GM20431 (cell line): Measurements from ENCODE around the gene LRRC74A.

ENCODE experiments used
- in situ Hi-C: fragments of 300-500 bp; cut with MseI, MboI; formaldehyde crosslinking; loops from one replicate; pipeline ENCODE4 v1.15.0; 2020; ENCODE audit warnings: low sequenced_read_pairs; ENCODE audit not compliant: unreplicated experiment

The LRRC74A gene

DNA sequence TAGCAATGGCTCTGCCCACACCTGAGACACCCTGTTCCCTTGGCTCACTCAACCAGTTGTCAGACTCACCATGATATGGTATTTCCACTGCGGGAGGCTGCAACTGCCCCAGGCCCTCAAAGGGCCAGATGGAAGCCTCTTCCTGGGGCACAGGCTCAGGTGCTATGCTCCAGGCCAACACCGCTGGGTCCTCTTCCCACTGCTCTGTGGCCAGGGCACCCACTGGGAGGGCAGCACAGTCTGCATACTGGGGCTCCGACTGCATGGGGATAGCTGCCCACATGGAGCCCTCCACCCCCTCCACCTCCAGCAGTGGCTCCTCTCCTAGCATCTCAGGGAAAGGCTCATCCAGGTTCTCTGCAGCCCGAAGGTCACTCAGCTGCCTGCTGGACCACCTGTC lies 17.2 kb upstream of the LRRC74A start:
- in situ Hi-C loops, result no loop called here

GRCh38 chr14:76810525-76810924 lies 15.7 kb upstream of the LRRC74A start:
- in situ Hi-C loops, result no loop called here

DNA sequence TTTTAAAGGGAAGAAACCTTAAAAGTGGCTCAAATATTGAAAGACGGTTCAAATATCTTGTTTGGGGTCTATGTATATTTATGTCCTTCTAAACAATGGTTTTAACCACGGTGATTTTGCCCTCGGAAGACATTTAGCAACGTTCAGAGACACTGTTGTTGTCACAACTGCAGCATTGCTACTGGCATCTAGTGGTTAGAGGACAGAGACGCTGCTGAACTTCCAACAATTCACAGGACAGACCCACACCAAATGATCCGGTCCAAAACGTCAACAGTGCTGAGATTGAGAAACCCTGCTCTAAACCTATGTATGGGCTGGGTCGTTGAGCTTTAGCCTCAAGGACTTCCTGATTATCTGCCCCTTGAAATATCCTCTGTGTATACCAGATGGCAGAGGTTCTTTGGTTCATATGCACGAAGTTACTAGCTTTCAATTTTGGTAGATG lies 15.2 kb upstream of the LRRC74A start:
- in situ Hi-C loops, result no loop called here

DNA sequence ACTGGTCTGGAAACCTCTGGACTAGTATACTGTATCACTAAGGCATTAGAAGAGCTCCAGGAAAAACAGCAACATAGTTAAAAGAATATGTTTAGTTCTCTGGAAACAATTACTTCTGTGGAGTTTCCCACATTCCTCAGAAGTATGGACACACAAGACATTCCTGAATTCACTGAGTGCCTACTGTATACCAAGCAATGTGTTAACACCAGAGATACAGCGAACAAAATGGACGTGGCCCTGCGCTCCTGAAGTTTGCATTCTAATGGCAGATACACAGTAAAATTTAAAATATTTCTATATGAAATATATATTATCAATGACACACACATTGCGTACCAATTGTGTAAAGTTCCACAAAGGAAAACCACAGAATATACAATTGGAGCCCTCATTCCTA lies 14.6 kb upstream of the LRRC74A start:
- in situ Hi-C loops, result no loop called here

DNA sequence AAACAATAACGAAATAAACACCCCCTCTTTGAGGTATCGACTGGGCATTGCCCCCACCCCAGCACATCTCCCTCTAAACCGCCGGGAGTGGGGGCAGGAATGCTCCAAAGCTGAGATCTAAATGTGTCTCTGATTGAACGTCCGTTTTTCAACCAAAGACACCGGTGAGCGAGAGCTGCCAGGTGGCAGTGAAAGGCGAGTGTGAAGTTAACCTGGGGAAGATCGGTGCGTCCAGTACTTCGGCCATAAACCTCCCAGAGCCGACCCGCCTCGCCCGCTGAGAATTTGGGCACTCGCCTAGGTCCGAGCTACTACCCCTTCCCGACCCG lies 14.2 kb upstream of the LRRC74A start:
- in situ Hi-C loops, result no loop called here

DNA sequence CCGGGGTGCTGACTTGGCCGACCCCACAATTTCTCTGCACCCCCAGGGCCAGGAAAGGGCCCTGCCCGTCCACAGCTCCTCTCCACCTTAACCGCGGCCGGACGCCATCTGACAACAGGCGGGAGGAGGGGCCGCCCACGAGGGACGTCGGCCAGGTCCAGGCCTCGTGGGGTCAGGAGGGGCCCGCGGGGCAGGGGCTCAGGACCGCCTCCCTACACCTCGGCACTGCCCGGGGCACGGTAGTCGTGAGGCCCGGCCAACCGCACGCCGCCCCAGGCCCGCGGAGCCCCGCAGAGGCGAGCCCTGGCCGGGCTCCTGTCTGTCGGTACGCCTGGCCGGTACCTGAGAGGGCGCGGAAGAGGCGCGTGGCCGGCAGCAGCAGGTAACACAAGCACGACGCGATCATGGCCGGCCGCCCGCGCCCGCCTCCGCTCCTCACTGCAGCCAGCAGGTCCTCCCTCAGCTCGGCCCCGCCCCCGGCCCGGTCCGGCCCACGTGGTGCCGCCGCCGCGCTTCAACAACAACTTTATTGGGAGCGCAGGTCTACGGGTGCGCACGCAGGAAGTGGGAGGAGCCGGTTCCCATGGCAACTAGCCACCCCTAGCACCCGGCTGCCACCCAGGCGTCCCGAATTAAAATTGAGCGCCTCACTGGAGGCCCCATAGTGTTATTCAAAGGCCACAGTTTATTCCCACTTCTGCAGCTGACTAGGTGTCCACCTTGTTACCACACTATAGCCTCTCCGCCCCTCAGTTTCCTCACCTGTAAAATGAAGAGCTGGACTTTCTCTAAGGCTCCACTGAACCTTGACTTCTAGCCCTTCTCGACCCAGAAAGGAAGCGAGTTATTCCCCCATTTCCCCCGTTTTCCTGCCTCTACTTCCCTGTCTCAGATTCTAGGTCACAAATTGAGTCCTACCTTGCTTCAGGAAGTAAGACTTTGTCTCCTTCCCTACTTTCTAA lies 13.5 kb upstream of the LRRC74A start, which contains the start of gene ANGEL1:
Gene ANGEL1 (minus strand): TSS at position 461 of the 962 bp plus-strand sequence. CDS start 55 bp downstream, at position 406.
- in situ Hi-C loops, result no loop called here

- in situ Hi-C loops, result no loop called here
Observed at GRCh38 chr14:76814726-76815645, 11.2 kb upstream of the LRRC74A start.

DNA sequence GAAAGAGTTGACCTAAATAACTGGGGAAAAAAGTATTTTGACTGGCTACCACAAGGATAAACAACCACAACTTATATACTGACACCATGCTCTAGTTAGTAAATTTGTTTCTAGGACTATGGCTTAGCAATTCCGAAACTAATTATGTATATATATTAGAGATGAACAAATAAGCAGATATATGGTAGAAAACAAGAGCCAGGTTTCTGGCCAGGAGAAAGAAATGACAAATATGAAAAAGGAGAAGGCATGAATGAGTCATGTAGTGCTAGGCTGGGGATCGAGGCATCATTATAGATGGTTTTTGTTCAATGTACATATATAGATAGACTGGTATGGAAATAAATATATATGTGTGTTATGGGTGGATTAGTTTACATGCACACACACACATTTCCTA lies 5.5 kb upstream of the LRRC74A start:
- in situ Hi-C loops, result no loop called here

GRCh38 chr14:76827696-76828296 lies 1.6 kb downstream of the LRRC74A start:
- in situ Hi-C loops, result no loop called here

DNA sequence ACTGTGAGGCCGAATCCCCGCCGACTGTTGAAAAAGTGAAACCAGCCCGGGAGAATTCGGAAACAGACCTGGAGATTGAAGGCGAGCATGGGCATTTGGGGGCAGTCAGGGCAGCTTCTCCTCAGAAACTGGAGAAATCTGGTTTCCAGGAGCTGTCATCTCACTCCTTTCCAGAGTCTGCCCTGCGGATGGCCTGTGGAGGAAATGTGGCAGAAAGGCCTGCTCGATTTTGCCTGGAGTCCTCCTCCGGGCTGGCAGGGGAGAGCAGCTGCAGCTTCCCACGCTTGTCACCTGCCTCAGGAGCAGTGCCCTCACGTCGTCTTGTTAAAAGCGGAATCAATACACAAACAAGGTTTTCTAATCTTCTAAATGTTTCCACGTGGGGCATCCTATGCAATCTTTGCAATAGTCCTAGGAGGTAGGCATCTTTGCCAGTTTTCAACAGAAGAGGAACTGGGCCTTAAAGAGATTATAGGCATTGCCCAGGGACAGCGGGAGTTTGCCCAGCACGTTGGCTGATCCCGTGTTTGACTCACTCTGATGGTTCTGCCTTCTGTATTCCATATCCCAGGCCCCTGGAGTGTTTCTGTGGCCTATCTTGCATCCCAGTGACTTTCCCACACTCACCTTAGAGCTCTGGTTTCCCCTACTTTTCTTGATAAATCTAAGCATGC lies 2.3 kb downstream of the LRRC74A start:
- in situ Hi-C loops, result no loop called here

DNA sequence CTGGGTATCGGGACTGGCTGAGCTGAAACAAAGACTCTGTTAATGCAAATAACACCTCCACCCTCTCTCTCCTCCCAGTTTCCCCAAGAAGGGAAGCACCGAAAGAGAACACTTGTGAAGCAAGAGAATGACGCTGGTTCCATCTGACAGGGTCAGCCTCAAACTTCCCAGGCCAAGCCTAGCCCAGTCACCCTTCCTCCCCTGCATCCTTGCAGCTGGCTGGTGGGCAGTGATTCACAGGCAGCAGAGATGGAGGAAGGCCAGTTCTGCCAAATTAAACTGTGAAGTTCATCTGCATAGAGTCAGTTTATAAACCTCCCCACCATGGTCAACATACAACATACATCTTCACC lies 2.8 kb downstream of the LRRC74A start:
- in situ Hi-C loops, result no loop called here

DNA sequence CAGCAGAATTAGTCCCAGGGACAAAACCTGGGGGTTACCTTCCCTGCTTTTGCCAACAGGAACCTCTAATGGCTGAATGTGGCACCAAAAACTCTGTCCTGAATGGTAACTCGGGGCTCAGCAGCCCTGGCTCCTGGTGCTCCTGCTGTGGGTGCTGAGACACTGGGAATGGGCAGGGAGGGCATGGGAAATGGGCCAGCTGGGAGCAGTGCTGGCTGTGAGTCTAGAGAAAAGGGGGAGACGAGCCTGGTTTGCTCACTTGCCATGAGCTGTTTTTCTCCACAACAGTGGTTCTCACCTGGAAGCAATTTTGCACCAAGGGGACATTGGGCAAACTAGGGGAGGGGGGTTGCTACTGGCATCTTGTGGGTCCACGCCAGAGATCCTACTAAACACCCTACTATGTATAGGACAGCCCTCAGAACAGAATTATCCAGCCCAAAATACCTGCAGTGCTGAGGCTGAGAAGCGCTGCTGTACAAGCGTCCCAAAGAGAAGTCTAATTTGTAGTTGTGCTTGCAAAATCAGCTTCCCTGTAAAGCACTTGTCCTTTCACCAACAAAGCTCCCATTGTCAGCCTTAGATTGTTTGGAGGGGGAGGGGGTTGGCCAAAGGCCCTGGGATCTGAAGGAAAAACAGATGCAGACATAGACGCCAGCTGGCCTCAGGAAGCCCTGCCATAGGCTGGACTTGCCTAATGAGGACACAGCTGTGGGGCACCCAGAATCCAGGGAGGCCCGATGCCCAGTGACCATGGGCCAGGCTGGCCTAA lies 3.6 kb downstream of the LRRC74A start:
- in situ Hi-C loops, result no loop called here

GRCh38 chr14:76830556-76830955 lies 4.3 kb downstream of the LRRC74A start:
- in situ Hi-C loops, result no loop called here

DNA sequence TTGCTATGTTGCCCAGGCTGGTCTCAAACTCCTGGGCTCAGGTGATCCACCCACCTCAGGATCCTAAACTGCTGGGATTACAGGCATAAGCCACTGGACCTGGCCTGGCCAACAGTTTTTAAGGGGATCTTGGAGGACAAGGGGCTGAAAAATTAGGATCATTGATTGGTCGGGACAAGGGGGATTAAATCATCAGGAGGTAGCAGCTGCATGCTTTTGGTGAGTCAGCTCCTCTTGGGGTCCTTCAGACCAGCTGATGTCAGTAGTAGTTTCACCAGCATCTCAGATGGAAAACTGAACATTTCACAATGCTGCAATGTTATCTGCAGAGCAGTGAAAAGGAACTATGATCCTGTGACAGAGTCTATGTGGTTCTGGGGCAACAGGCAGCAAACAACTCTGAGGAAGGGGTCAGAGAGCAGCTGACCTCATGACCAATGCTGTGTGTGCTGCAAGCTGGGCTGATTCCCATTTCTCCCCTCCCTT lies 6.3 kb downstream of the LRRC74A start:
- in situ Hi-C loops, result no loop called here

GRCh38 chr14:76833011-76833410 lies 6.8 kb downstream of the LRRC74A start:
- in situ Hi-C loops, result no loop called here

GRCh38 chr14:76834241-76834661 lies 8.0 kb downstream of the LRRC74A start:
- in situ Hi-C loops, result no loop called here

GRCh38 chr14:76836029-76836630 lies 9.9 kb downstream of the LRRC74A start:
- in situ Hi-C loops, result no loop called here

- in situ Hi-C loops, result no loop called here
Observed at GRCh38 chr14:76837524-76837923, 11.3 kb downstream of the LRRC74A start.

GRCh38 chr14:76842414-76842813 lies 16.2 kb downstream of the LRRC74A start:
- in situ Hi-C loops, result no loop called here
